ENCODE results near the gene IGFBP1. TPM values are rescaled to one million over a fixed set of nuclear protein-coding genes. Genes with fewer than 3 reads are reported as not detected.

Gene IGFBP1
- total and polyA plus RNA-seq, 2 of the 13 experiments (the other 11 are each of a cell fraction or from before 2014, with no cell fraction given): 5.4 to 885 TPM

GRCh38 chr7:45881759-45882464, 6.4 kb upstream of the IGFBP1 start:
- DNase-seq (ENCODE audit: low spot score): peak; percentile 98
- Histone ChIP-seq H3K4me1 (ENCODE audit: insufficient read depth, low read length) (peaks cover 84% of the 10 kb centered on the region), H3K36me3 (replicated peaks in 1 of 2; ENCODE audit: control insufficient read depth in 1 of 2, insufficient read depth in 2 of 2, low read length in 2 of 2) (no peaks in the 10 kb centered on the region; a peak in 1 of 5 replicates), H2AFZ (ENCODE audit: low read length) (no peak overlapping the region), H4K20me1 (ENCODE audit: insufficient read depth, low read length) (no peaks in the 10 kb centered on the region), H3K27me3 (ENCODE audit: control insufficient read depth in 1 of 2, insufficient read depth in 2 of 2, low read length in 2 of 2) (no peaks in the 10 kb centered on the region), H3K27ac (ENCODE audit: extremely low read length, insufficient read depth, low read length) (peak overlapping the region; percentile 93), H3K9ac (ENCODE audit: insufficient read depth, low read depth, low read length) (peak overlapping the region; percentile 69), H3K4me2 (ENCODE audit: low read depth, low read length) (peak overlapping the region; percentile 56), H3K9me3 (ENCODE audit: low read length) (peaks cover 20% of the 10 kb centered on the region), H3K79me2 (ENCODE audit: insufficient read depth, low read length) (peaks cover 3% of the 10 kb centered on the region), H3K4me3 (replicated peaks in 1 of 3; ENCODE audit: insufficient read depth in 1 of 3, low read depth in 2 of 3, low read length in 3 of 3) (peak overlapping the region in 1 of 3 experiments; percentile 30; a peak in 1 of 6 replicates)
- intact Hi-C loops (cut with micrococcal nuclease; ENCODE audit: unreplicated experiment): no loop called here
- 0% methylated on average over 12 of the region's 12 CpGs for WGBS (ENCODE audit: low lambda C conversion rate)
- ChIA-PET POLR2A (interaction anchor here (0.7 to 5.5 kb wide), 23 partner anchors 9 to 1905 kb away, joined by 3 to 118 read pairs (median 4); partner anchors contain the start of genes CCDC201 and TBRG4), CTCF (ENCODE audit: low intra/inter-chr PET ratio, low total read pairs) (no interaction called here)
- peak; percentile 77 for ATAC-seq
- in situ Hi-C loops (cut with HindIII; ENCODE audit: extremely low pct_ligation_motif_present, low pct_unique_long_range_greater_than_20kb): no loop called here
- BruUV-seq (replicated peaks): no TSS peak
- FAIRE-seq: peak; percentile 94
- TF ChIP-seq ZNF766 (CRISPR knock-in tag; IDR thresholded peaks at IDR 0.05; ENCODE audit: borderline replicate concordance) (peak; percentile 69; the same call in 1 of the 2 replicates), IKZF5 (CRISPR knock-in tag; IDR thresholded peaks at IDR 0.05) (peak; percentile 94), NFIC (IDR thresholded peaks at IDR 0.05; ENCODE audit: low read length) (no peak), CAMTA2 (CRISPR knock-in tag; IDR thresholded peaks at IDR 0.05; ENCODE audit: borderline replicate concordance) (no peak), CEBPB (IDR thresholded peaks at IDR 0.05; ENCODE audit: borderline replicate concordance, low read depth, low read length) (peak; percentile 100), GLI4 (CRISPR knock-in tag; IDR thresholded peaks at IDR 0.05; ENCODE audit: borderline replicate concordance) (peak; percentile 73; the same call in 1 of the 2 replicates), BRD4 (CRISPR knock-in tag; IDR thresholded peaks at IDR 0.05) (peak; percentile 64; the same call in 1 of the 2 replicates), RBAK (CRISPR knock-in tag; IDR thresholded peaks at IDR 0.05) (no peak), KLF6 (CRISPR knock-in tag; IDR thresholded peaks at IDR 0.05) (peak; percentile 82), ZFP36L1 (CRISPR knock-in tag; IDR thresholded peaks at IDR 0.05) (peak; percentile 90; the same call in 1 of the 2 replicates), NCOA1 (CRISPR knock-in tag; IDR thresholded peaks at IDR 0.05) (peak; percentile 99), ZNF44 (CRISPR knock-in tag; IDR thresholded peaks at IDR 0.05) (peak; percentile 84; the same call in 1 of the 2 replicates), TRAFD1 (CRISPR knock-in tag; IDR thresholded peaks at IDR 0.05; ENCODE audit: borderline replicate concordance) (no peak), AHDC1 (CRISPR knock-in tag; IDR thresholded peaks at IDR 0.05; ENCODE audit: borderline replicate concordance) (peak; percentile 94), TARDBP (CRISPR knock-in tag; IDR thresholded peaks at IDR 0.05) (peak; percentile 72), KAT7 (CRISPR knock-in tag; IDR thresholded peaks at IDR 0.05; ENCODE audit: borderline replicate concordance) (peak; percentile 77)

All from HepG2 (cell line).